Measurements from ENCODE around the gene OPA1. TPM values are rescaled to one million over a fixed set of nuclear protein-coding genes. Genes with fewer than 3 reads are reported as not detected.

OPA1 gene
- total and polyA plus RNA-seq, 2 of the 13 experiments (the other 11 are each of a cell fraction or from before 2014, with no cell fraction given) = 26.7 to 78.5 TPM

- 50% methylated on average over 2 of the region's 2 CpGs for WGBS (ENCODE audit: low lambda C conversion rate)
- intact Hi-C loops (cut with micrococcal nuclease; ENCODE audit: unreplicated experiment) (loop anchor here (1.0 kb wide), 3 partner anchors 11 to 44 kb away; no protein-coding TSS in a partner anchor), in situ Hi-C loops (cut with HindIII; ENCODE audit: extremely low pct_ligation_motif_present, low pct_unique_long_range_greater_than_20kb) (no loop called here)
- Histone ChIP-seq H3K9ac (ENCODE audit: insufficient read depth, low read depth, low read length) (peak overlapping the region; percentile 32; the same call in 1 of the 2 replicates), H3K9me3 (ENCODE audit: low read length) (no peaks in the 10 kb centered on the region), H3K79me2 (ENCODE audit: insufficient read depth, low read length) (no peaks in the 10 kb centered on the region), H3K27ac (ENCODE audit: extremely low read length, insufficient read depth, low read length) (peak overlapping the region; percentile 21), H3K4me2 (ENCODE audit: low read depth, low read length) (peak overlapping the region; percentile 58), H3K36me3 (replicated peaks in 1 of 2; ENCODE audit: control insufficient read depth in 1 of 2, insufficient read depth in 2 of 2, low read length in 2 of 2) (no peaks in the 10 kb centered on the region), H3K27me3 (ENCODE audit: control insufficient read depth in 1 of 2, insufficient read depth in 2 of 2, low read length in 2 of 2) (peaks cover 0 to 1% of the 10 kb centered on the region in 2 experiments; a peak in 1 of 5 replicates), H3K4me1 (ENCODE audit: insufficient read depth, low read length) (peaks cover 59% of the 10 kb centered on the region), H2AFZ (ENCODE audit: low read length) (no peak overlapping the region), H3K4me3 (replicated peaks in 1 of 3; ENCODE audit: insufficient read depth in 1 of 3, low read depth in 2 of 3, low read length in 3 of 3) (peak overlapping the region in 1 of 3 experiments; percentile 17; a peak in 1 of 6 replicates), H4K20me1 (ENCODE audit: insufficient read depth, low read length) (no peaks in the 10 kb centered on the region)
- no peak for DNase-seq (ENCODE audit: low spot score)
- CTCF ChIA-PET (ENCODE audit: low intra/inter-chr PET ratio, low total read pairs) = no interaction called here
- ATAC-seq = peak; percentile 24
- FAIRE-seq = no peak
- TSS peak; percentile 89 for BruUV-seq (replicated peaks)
- POLR2A ChIA-PET = interaction anchor here (0.7 to 4.3 kb wide), 6 partner anchors 11 to 407 kb away, joined by 3 to 44 read pairs (median 4); no protein-coding TSS in a partner anchor
- TF ChIP-seq KDM1A (CRISPR knock-in tag; IDR thresholded peaks at IDR 0.05) = peak; percentile 53; the same call in 1 of the 2 replicates
- TF ChIP-seq ZSCAN29 (CRISPR knock-in tag; conservative IDR thresholded peaks at IDR 0.05) = no peak
- peak; percentile 9; the same call in 1 of the 2 replicates for TF ChIP-seq HMG20A (CRISPR knock-in tag; IDR thresholded peaks at IDR 0.05; ENCODE audit: borderline replicate concordance)
- TF ChIP-seq MED13 (CRISPR knock-in tag; IDR thresholded peaks at IDR 0.05) = no peak
- TF ChIP-seq ZNF546 (CRISPR knock-in tag; conservative IDR thresholded peaks at IDR 0.05) = no peak
- TF ChIP-seq ZFP37 (CRISPR knock-in tag; IDR thresholded peaks at IDR 0.05; ENCODE audit: borderline replicate concordance) = no peak
- TF ChIP-seq NFRKB (IDR thresholded peaks at IDR 0.05) = no peak
- TF ChIP-seq TARDBP (CRISPR knock-in tag; IDR thresholded peaks at IDR 0.05) = no peak
- no peak for TF ChIP-seq ZNF672 (CRISPR knock-in tag; IDR thresholded peaks at IDR 0.05)
- no peak for TF ChIP-seq RFXANK (CRISPR knock-in tag; IDR thresholded peaks at IDR 0.05)
- TF ChIP-seq FOXJ3 (CRISPR knock-in tag; IDR thresholded peaks at IDR 0.05; ENCODE audit: borderline replicate concordance) = no peak
- TF ChIP-seq, protein P1, sequence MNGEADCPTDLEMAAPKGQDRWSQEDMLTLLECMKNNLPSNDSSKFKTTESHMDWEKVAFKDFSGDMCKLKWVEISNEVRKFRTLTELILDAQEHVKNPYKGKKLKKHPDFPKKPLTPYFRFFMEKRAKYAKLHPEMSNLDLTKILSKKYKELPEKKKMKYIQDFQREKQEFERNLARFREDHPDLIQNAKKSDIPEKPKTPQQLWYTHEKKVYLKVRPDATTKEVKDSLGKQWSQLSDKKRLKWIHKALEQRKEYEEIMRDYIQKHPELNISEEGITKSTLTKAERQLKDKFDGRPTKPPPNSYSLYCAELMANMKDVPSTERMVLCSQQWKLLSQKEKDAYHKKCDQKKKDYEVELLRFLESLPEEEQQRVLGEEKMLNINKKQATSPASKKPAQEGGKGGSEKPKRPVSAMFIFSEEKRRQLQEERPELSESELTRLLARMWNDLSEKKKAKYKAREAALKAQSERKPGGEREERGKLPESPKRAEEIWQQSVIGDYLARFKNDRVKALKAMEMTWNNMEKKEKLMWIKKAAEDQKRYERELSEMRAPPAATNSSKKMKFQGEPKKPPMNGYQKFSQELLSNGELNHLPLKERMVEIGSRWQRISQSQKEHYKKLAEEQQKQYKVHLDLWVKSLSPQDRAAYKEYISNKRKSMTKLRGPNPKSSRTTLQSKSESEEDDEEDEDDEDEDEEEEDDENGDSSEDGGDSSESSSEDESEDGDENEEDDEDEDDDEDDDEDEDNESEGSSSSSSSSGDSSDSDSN (CRISPR knock-in tag; IDR thresholded peaks at IDR 0.05) = no peak; the same call in 1 of the 2 replicates
- TF ChIP-seq ZNF256 (CRISPR knock-in tag; conservative IDR thresholded peaks at IDR 0.05) = no peak
- no peak for TF ChIP-seq ZNF282 (IDR thresholded peaks at IDR 0.05; ENCODE audit: partially characterized antibody)
- no peak for TF ChIP-seq BCL6 (CRISPR knock-in tag; IDR thresholded peaks at IDR 0.05)
- TF ChIP-seq DMAP1 (CRISPR knock-in tag; IDR thresholded peaks at IDR 0.05) = no peak
- TF ChIP-seq ZNF512 (CRISPR knock-in tag; IDR thresholded peaks at IDR 0.05) = no peak
- no peak for TF ChIP-seq MTERF4 (CRISPR knock-in tag; IDR thresholded peaks at IDR 0.05)
Measured at GRCh38 chr3:193732827-193733226, 139.8 kb downstream of the OPA1 start.
